Stimulated activated CD4-positive, alpha-beta T cell treated with anti-CD3 and anti-CD28 coated beads, Interleukin-4, amount 100 ng/mL, for 24 hours (primary cell): Measurements from ENCODE around the gene DLG2.
"Not testable (repeated sequence)": the region's sequence is repeated elsewhere in the genome, so short reads cannot be mapped to it uniquely, and the experiment has no call there.

Source experiments
- DNase-seq: peaks from one replicate; pipeline ENCODE4 v3.0.0-alpha.2; 2020

The DLG2 gene

DNA sequence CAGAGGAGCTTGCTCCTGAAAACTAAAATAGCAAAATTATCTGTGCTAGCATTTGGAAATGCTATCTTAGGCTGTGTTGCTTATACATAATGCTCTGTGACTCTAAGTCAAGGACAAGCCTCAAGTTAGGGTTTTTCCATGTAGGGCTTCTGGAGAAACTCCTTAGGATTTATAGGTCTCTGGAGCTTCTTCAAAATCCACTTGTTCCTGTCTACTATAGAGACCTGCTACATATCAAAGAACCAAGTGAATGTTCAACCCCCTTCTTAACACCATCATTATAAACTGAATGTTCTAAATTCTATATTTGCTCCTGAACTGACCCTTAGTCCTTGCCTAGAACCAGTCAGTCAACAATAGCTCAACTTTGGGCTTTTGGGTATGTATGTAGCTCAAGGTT is 1817.9 kb downstream of the DLG2 start:
- DNase-seq = no peak

DNA sequence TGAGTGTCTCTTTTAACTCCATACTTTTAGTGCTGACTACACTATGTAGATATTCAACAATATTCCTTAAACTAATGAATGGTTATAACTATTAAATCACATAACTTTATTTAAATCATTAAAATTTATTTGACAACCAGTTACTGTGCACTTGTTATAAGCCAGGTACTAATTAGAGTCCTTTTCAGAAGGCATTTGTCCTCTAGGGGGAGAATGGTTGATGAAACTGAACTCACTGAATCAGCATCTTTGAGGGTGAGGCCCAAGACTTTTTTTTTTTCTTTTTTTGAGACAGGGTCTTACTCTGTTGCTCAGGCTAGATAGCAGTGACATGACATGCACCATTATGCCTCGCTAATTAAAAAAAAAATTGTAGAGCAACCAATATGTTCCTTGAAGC is 1825.3 kb downstream of the DLG2 start:
- DNase-seq = no peak

DNA sequence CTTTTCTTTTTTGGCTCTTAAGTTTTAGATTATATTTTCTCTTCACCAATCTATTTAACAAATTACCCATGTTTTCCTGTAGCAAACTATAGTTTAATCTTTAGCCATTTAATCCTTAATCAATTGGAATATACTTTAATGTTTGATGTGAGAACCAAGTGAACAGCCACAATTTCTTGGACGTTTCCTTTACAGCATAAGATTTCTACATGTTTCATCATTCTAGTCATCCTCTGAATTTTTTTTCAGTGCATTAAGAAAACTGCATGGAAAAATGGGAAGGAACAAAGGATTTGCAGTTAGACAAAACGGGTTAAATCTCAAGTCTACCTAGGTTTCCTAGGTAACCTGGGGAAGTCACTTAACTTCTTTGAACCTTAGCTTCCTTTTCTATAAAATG is 1833.8 kb downstream of the DLG2 start:
- no peak for DNase-seq

DNA sequence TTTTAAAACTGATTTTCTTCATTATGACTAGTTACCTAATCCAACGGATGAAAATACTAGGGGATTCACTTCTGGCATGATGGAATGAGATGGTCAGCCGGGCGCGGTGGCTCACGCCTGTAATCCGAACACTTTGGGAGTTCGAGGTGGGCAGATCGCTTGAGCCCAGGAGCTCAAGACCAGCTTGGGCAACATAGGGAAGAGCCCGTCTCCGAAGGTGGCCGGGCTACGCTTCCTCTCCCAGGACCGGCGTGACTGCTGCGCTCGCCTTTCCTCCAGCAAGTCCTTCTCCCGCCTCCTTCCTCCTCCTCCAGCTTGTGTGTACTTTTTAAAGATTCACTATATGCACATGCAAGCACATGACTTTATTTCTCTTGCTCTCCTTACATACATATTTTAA is 1835.6 kb downstream of the DLG2 start:
- DNase-seq = no peak

DNA sequence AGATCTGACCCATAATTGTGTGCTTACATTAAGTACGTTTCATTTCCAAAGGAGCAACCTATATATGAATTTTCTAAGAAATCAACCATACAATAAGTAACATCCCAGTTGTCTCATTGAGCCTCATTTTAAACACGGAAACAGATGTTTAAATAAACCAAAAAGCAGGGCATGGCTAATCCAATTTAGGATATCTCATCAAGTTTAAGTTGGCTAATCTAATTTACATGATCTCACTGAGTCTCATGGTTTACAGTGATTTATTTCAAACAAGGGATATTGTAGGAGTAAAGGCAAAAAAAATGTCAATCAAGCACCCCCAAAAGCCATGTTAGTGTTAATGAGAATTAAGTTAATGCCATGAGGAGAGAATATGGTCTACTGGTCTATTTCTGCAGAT is 1841.2 kb downstream of the DLG2 start:
- DNase-seq = no peak

DNA sequence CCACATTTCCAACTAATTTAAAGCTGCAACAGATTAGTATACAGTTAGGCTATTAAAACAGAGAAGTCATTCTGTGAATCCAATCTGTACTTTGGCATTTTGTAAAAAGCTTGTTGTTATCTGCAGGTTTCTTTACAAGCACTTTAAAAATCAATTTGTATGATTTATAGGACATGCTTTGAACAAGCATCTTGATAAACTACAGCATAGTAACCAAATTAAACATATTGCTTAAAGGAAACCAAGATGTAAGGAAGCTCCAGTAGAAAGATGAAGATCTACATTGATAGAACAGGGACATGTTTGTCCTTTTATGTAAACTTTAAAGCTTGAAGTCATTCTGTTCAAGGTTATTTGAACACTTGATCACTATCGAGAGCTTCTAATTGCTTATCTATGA is 1842.7 kb downstream of the DLG2 start:
- DNase-seq = no peak

DNA sequence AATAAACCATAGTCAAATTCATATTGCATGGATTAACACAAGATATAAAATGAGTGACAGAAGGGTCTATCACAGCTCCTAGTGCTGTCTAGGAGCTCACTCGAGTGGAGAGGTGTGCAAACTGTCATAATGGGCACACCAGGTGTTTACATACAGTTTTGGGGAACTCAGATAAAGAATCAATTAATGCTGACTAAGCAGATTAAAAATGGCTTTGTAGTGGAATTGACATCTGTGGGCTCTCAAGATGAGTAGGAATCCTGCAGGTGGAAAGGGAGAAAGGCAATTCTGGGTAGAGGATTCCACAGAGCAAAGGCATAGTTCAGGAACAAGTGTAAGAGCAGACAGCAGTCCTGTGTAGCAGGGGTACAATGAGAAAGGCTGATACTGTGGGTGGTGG is 1844.8 kb downstream of the DLG2 start:
- no peak for DNase-seq

DNA sequence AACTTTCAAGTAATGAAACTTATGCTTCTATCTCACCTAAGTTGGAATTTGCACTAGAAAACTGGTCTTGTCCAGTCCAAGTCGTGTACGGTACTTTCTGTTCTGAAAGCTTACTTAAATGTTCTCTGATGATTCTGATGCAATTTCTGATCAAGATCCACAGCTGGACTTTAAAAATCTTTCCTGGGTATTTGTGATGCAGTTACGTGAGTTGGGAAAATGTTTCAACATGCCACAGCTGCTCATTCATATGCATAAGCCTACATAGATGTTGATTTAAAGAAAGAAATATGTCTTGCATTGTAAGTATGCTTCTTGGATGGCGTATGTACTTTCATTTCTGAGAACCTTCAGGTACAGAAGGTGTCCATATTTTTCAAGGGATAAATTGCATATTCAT is 1847.3 kb downstream of the DLG2 start:
- no peak for DNase-seq

DNA sequence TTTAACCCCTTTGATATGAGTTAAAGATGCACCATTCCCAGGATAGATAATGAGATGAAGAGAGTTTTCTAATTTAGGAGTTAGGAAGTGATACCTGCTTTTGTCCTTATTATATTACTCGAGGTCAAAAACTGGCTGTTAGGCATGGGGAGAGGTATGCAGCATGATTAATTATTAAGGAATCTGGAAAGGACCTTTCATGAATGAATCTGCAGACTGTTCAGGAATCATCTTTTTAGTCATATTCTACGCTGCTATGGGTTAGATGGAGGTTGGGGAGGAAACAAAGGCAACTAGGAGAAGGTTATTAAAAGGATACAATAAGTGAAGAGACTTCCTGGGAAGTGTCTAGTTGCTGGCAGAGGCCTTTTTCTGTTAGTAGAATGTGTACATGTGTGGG is 1848.5 kb downstream of the DLG2 start:
- DNase-seq = no peak

DNA sequence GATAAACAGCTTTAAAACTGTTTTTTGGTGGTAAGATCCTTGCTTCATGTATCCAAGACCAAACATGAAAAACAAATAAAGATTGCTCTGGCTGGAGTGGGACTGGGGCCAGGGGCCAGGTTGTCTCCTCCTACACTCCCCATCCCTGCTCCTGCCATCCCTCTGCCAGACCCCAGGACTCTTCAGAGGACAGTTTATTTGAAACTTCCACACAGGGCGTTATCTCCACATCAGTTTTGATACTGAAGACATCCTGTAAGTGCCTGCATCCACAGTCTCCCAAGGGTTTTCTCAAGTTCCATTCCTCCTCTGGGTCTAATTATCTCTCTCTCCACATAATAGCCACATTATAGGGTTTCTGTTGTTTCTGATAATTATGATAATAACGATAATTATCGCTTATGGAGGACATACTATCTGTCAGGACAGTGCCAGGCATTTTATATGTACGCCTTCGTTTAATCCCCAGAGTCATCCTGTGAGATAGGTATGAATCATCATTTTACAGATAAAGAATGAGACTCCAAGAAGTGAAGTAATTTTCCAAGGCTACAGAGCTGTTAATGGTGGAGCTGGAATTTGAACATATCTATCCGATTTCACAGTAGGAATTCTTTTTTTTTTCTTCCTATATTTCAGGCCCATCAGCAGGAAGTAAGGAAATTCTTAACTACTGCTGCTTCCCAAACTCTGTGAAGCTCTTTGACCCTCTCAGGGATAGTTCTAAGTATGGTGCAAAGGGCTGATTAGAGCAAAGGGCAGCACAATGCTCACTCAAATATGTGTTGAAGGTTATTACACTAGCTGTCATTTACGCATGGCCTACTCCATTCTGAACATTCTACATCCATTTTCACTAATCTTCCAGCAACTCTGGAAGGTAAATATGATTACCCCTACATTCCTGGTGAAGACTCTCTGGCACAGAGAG is 1852.9 kb downstream of the DLG2 start:
- DNase-seq = no peak

DNA sequence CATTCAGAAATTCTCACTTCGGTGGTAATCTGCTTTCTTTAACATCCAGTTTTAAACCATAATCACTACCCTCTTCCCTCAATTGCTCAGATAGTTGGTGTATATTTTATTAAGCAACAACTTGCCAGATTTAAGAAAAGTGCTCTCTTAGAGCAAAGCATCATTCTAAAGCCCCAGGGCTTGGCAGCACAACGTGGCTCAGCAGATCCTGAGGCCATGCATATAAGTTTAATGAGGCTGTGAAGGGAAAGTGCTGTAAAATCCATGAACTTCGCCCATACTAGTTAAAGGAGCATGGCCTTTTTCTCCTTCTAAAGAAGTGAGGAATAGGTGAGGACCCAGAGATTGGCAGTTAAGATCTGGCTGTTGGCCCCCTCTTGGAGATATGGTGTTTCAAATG is 1858.7 kb downstream of the DLG2 start:
- DNase-seq = no peak

DNA sequence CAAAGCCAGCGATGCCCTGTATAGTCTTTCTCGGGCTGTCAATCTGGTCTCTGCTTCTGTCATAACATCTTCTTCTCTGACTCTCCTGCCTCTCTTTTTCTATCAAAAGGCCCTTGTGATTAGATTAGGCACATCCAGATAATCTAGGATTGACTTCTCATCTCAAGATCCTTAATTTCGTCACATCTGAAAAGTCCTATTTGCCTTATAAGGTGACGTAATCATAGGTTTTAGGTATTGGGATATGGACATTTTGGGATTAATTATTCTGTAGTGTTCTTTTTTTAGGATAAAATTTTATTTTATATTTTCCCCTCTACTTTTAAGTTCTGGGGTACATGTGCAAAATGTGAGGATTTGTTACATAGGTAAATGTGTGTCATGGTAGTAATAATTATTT is 1860.2 kb downstream of the DLG2 start:
- DNase-seq = no peak

DNA sequence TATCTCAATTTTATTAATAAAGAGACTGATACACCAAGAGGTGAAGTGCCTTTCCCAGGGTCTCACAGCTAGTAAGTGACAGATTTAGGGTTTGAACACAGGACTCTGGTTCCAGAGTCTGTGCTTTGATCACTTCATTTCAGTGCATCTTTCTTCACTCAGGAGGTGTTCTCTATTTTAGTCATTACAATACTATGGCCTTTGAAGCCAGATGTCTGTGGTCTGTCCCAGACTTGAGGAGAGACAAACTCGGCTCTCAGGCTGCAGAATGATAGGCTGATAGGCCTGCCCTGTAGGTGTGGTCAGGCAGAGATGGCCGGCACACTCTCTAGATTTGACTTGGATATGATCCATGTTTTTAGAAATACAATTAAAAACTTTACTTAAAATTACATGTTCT is 1862.5 kb downstream of the DLG2 start:
- DNase-seq = no peak

DNA sequence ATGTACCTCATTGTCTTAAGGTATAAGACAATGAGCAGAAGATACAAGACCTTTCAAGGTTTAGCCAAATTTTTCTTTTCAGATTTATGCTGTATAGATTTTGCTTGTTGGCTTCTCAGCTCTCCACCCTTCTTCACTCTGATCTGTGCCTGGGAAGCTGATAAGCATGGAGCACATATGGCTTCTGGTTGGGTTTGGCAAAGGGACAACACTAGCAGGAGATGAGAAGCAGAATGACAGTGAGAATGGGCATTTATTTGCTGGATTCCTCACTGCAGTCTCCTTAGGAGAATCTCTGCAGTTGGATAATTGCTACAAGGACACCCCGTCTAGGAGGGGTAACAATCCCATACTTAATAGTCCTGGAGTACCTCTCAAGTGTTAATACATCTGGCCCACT is 1866.2 kb downstream of the DLG2 start:
- DNase-seq = no peak

DNA sequence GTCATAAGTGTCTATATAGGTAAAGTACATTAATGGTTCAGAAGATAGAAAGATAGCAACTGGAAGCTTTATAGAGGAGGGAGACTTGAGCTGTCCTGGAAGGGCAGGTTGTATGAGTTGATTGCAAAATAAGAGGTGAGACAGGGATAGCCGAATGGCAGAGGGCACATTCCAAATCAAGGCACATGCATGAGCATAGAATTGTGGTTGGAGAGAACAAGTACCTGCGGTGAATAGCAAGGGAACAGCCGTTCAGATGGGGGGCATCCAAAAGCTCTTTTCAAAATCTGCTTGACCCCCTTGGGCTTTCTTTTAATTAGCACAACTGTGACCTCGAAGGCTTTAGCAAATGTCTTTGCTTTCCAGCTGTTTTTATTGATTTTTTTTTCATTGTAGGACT is 1868.0 kb downstream of the DLG2 start:
- no peak for DNase-seq

DNA sequence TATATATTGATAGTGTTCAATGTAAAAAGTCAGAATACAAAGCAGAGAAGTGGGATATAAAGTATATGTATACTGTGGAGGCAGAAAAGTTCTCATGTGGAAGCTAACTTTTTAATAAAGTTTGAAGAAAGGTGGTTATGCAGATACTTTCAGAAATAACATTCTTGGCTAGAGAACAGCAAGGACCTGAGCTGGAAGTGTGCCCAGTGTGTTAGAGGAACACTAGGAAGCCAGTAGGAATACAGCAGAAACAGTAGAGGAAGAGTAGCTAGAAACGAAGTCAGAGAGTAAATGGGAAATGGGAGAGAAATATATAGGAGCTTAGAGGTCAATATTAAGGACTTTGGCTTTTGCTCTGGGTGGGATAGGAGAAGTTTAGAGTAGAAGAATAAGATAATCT is 1876.1 kb downstream of the DLG2 start:
- DNase-seq = no peak

DNA sequence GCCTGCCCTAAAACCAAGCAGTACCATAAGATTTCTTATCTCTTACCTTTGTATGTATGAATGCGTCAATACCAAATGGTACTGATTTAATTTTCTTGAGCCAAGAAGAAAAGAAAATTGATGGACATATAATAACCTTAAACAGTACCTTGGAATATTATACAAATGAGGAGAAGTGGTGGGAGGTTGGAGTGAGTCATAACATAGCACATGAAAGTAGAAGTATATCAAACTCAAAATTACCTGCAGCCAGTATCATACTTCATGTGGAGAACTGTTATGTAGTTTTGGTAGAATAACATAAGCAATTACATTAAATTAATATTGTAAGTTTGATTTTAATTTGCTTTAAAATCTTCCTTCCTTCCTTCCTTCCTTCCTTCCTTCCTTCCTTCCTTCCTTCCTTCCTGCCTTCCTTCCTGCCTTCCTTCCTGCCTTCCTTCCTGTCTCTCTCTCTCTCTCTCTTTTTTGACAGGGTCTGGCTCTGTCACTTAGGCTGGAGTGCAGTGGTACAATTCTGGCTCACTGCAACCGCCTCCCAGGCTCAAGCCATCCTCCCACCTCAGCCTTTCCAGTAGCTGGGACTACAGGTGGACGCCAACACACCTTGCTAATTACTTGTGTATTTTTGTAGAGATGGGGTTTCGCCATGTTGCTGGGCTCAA is 1880.1 kb downstream of the DLG2 start:
- DNase-seq = no peak

DNA sequence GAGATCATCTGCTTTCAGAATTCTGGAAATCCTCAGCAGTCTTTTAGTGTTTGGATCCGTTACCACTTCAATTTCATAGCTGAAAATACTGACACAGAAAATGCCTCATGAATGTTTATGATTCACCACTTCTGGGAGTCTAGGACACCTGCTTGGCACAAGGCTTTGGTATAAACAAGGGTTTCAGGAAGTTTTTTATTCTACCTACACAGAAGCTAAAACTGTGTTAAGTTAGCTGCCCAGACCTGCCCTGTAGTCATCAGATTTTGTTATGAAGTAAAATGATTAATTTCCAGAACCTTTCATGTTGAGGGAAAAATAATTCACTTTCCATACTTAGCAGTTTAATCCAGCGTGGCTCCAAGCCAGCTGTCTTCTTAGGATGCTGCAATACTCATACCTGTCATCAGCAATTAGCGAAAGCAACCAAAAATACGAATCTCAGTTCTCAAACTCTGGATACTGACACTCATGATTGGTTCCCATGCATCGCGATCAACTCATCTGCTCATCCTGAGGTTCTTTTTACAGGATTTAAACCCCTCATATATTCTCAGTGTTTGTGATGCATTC is 1882.4 kb downstream of the DLG2 start:
- no peak for DNase-seq

DNA sequence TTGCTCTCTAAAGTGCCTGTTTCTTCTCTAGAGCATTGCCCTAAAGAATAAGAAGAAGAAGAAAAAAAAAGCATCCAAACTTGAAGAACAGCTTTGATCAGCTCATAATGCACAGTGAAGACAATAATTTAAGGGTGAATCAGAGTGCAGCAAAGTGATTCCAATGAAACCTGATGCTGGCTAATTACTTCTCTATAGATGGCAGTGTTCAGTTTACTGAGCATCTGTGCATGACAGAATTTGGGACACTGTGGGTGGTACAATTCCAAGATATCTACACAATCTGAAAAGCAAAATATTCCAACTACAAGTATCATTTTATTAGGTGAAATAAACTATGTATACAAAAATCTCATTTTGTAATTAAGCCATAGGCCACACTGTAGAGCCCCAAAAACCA is 1890.5 kb downstream of the DLG2 start:
- DNase-seq = no peak

DNA sequence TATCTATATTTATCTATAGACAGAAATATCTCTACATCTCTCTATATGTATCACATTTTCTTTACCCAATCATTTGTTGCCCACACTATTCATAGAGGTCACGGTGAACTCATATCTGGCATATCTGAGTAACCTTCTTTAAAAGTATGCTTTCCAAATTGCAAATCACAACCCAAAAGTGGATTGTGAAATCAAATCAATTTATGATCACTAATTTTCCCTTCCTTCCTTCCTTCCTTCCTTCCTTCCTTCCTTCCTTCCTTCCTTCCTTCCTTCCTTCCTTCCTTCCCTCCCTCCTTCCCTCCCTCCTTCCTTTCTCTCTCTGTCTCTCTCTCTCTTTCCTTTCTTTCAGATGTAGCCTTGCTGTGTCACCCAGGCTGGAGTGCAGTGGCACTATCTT is 1893.0 kb downstream of the DLG2 start:
- DNase-seq = no peak

DNA sequence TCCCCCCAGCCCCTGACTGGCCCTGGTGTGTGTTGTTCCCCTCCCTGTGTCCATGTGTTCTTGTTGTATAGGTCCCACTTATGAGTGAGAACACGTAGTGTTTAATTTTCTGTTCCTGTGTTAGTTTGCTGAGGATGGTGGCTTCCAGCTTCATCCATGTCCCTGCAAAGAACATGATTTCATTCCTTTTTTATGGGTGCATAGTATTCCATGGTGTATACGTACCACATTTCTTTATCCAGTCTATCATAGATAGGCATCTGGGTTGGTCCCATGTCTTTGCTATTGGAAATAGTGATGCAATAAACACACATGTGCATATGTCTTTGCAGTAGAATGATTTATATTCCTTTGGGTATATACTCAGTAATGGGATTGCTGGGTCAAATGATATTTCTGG is 1895.9 kb downstream of the DLG2 start:
- not testable (repeated sequence) for DNase-seq

DNA sequence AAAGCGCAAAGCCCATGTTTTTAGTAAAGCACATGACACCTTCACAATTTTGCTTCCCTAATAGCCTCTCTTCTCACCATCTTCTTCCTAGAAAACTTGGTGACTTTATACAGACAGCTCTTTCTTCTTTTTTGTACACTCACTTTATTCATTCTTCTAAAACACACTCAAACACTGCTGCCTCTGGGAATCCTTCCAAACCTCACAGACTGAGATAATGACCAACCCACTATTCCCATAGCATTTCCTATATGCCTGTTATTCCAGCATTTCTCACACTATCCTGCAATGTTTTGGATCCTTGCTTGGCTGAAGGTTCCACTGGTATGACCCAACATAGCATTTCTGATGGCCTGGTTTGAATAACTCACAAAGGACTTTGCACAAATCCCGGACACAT is 1898.9 kb downstream of the DLG2 start:
- no peak for DNase-seq

DNA sequence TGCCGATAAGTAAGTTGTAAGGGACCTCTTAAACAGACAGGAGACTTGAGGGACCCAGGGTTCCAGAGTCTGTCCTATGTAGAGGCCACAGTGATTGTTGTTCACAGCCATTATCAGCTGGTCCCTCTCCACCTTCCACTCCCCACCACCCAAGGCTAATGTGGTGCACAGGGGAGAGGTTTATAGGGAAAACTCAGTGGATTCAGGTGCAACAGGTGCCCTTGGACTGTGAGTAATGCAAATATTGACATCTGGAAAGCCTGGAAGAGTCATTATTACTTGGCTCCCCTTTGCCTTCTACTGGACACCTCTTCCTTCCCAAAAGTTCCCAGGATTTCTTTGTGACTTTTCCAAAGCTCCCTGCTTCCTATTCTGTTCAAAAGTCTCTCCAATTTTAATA is 1899.9 kb downstream of the DLG2 start:
- DNase-seq = no peak

DNA sequence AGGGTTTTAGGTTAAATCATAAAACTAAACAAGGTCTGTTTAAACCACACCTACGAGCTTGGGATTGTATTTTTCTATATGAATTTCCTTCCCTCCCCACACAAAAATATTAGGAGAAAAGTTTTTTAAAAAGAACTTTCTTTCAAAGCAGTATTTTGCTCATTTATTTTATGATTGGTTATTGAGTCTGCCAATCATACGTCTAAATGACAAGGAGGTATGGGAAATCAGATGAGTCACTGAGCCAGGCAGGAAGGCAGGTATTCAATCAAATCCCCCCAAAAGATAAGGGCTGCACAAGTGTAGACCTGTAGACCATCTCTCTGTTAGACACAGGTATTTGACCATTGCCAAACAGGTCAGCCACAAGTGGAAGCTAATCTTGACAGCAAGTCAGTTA is 1900.8 kb downstream of the DLG2 start:
- DNase-seq = no peak
